Astrocyte (in vitro differentiated cells and primary cell): ENCODE data around the gene RPL39L. TPM values are rescaled to one million over a fixed set of nuclear protein-coding genes. Genes with fewer than 3 reads are reported as not detected.

Source experiments
- DNase-seq: peaks from one replicate; pipeline ENCODE4 v3.0.0-alpha.2; 2010; ENCODE audit warnings: low read depth
- FAIRE-seq: peaks from 2 replicates; lab custom pipeline; 2011; peaks lifted over from hg19 to GRCh38; lab: Jason Lieb, UNC
- H2AFZ ChIP-seq: 2 replicates; pipeline ENCODE4 v1.6.0; 2012; ENCODE audit warnings: low read depth, low read length, inconsistent platforms
- H3K27ac ChIP-seq: 2 replicates; pipeline ENCODE4 v1.5.1; 2011; ENCODE audit warnings: low read depth, low read length, inconsistent platforms
- H3K27me3 ChIP-seq: 2 replicates; pipeline ENCODE4 v1.6.0; 2011; ENCODE audit warnings: low read length, inconsistent platforms; ENCODE audit not compliant: insufficient read depth
- H3K36me3 ChIP-seq: 2 replicates; pipeline ENCODE4 v1.5.1; 2011; ENCODE audit warnings: low read length, inconsistent platforms; ENCODE audit not compliant: insufficient read depth
- H3K4me1 ChIP-seq: 2 replicates; pipeline ENCODE4 v1.5.1; 2011; ENCODE audit warnings: low read length, inconsistent platforms; ENCODE audit not compliant: insufficient read depth
- H3K4me2 ChIP-seq: 2 replicates; pipeline ENCODE4 v1.6.0; 2012; ENCODE audit warnings: low read length, inconsistent platforms
- H3K4me3 ChIP-seq: 2 replicates; pipeline ENCODE4 v1.5.1; 2011; ENCODE audit warnings: low read depth, mild to moderate bottlenecking, low read length, inconsistent platforms; ENCODE audit not compliant: insufficient read depth
- H3K79me2 ChIP-seq: 2 replicates; pipeline ENCODE4 v1.6.0; 2012; ENCODE audit warnings: mild to moderate bottlenecking, low read length, inconsistent platforms; ENCODE audit not compliant: insufficient read depth
- H3K9ac ChIP-seq: 2 replicates; pipeline ENCODE4 v1.6.0; 2012; ENCODE audit warnings: mild to moderate bottlenecking, low read length, inconsistent platforms
- H3K9me3 ChIP-seq: 2 replicates; pipeline ENCODE4 v1.5.1; 2012; ENCODE audit warnings: low read depth, mild to moderate bottlenecking, low read length, inconsistent platforms; ENCODE audit not compliant: insufficient read depth
- H4K20me1 ChIP-seq: 2 replicates; pipeline ENCODE4 v1.6.0; 2012; ENCODE audit warnings: low read length, inconsistent platforms; ENCODE audit not compliant: insufficient read depth
- H3K27ac Mint-ChIP-seq: one replicate; pipeline ENCODE4 v1.8.0; 2021; ENCODE audit warnings: mild to moderate bottlenecking, mixed read lengths; ENCODE audit not compliant: unreplicated experiment
- H3K27me3 Mint-ChIP-seq: one replicate; pipeline ENCODE4 v1.8.0; 2021; ENCODE audit warnings: low read depth, mixed read lengths; ENCODE audit not compliant: unreplicated experiment
- H3K36me3 Mint-ChIP-seq: one replicate; pipeline ENCODE4 v1.8.0; 2021; ENCODE audit warnings: low read depth, mixed read lengths; ENCODE audit not compliant: unreplicated experiment
- H3K4me1 Mint-ChIP-seq: one replicate; pipeline ENCODE4 v1.8.0; 2021; ENCODE audit warnings: low read depth, mixed read lengths; ENCODE audit not compliant: unreplicated experiment
- H3K4me3 Mint-ChIP-seq: one replicate; pipeline ENCODE4 v1.8.0; 2021; ENCODE audit warnings: mild to moderate bottlenecking, moderate library complexity, mixed read lengths; ENCODE audit not compliant: unreplicated experiment
- H3K9me3 Mint-ChIP-seq: one replicate; pipeline ENCODE4 v1.8.0; 2021; ENCODE audit warnings: mild to moderate bottlenecking, mixed read lengths; ENCODE audit not compliant: unreplicated experiment
- EZH2 ChIP-seq: IDR thresholded peaks from 2 replicates; pipeline ENCODE4 v1.6.1; 2012; ENCODE audit warnings: mild to moderate bottlenecking, low read length, inconsistent platforms; ENCODE audit not compliant: insufficient read depth
- total RNA-seq: library from RNA; stranded (reverse); gene quantifications from 2 replicates; pipeline ENCODE4 v1.2.1, GENCODE V29; 2021
- TF ChIP-seq, protein P1 (sequence below): IDR thresholded peaks from 2 replicates; pipeline ENCODE4 v1.5.1; 2011; ENCODE audit warnings: low read depth, mild to moderate bottlenecking, inconsistent platforms, low read length, moderate library complexity; ENCODE audit not compliant: insufficient read depth

Gene RPL39L
- total RNA-seq, 1 donor from 2014 or later, result 6.5 TPM

DNA sequence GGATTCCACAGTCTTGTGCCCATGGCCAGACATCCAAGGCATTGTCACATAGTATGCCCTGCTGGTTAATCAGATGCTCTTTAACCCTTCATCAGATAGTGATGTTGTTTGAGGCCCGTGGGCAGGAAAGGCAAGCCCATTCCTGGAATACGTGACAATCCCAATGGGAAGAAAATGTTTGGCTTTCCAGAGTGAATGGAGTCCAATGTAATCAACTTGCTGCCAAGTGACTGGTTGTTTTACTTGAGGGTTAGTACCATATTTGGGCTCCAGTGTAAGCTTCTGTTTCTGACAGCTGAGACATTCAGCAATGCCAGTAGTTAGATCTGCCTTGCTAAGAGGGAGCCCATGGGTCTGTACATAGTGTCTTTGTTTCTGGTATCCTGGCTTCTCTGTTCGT, 31.3 kb downstream of the RPL39L start:
- no peak for FAIRE-seq
- no peaks in the 10 kb centered on the region for H4K20me1 ChIP-seq
- Mint-ChIP-seq H3K9me3 (no peaks in the 10 kb centered on the region), H3K4me1 (peaks cover 5% of the 10 kb centered on the region), H3K4me3 (no peak overlapping the region), H3K27me3 (peaks cover 6% of the 10 kb centered on the region), H3K27ac (no peak overlapping the region), H3K36me3 (no peaks in the 10 kb centered on the region)
- no peak overlapping the region for H3K9ac ChIP-seq
- DNase-seq, result no peak
- H3K79me2 ChIP-seq, result no peaks in the 10 kb centered on the region
- no peak overlapping the region for H3K4me2 ChIP-seq
- no peak overlapping the region for H3K4me3 ChIP-seq
- no peaks in the 10 kb centered on the region for H3K27me3 ChIP-seq
- no peaks in the 10 kb centered on the region for H3K4me1 ChIP-seq
- TF ChIP-seq EZH2, result no peak
- TF ChIP-seq, protein P1, sequence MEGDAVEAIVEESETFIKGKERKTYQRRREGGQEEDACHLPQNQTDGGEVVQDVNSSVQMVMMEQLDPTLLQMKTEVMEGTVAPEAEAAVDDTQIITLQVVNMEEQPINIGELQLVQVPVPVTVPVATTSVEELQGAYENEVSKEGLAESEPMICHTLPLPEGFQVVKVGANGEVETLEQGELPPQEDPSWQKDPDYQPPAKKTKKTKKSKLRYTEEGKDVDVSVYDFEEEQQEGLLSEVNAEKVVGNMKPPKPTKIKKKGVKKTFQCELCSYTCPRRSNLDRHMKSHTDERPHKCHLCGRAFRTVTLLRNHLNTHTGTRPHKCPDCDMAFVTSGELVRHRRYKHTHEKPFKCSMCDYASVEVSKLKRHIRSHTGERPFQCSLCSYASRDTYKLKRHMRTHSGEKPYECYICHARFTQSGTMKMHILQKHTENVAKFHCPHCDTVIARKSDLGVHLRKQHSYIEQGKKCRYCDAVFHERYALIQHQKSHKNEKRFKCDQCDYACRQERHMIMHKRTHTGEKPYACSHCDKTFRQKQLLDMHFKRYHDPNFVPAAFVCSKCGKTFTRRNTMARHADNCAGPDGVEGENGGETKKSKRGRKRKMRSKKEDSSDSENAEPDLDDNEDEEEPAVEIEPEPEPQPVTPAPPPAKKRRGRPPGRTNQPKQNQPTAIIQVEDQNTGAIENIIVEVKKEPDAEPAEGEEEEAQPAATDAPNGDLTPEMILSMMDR, result no peak
- H3K36me3 ChIP-seq, result no peaks in the 10 kb centered on the region
- H2AFZ ChIP-seq, result no peak overlapping the region
- H3K9me3 ChIP-seq, result no peaks in the 10 kb centered on the region
- H3K27ac ChIP-seq, result no peak overlapping the region

DNA sequence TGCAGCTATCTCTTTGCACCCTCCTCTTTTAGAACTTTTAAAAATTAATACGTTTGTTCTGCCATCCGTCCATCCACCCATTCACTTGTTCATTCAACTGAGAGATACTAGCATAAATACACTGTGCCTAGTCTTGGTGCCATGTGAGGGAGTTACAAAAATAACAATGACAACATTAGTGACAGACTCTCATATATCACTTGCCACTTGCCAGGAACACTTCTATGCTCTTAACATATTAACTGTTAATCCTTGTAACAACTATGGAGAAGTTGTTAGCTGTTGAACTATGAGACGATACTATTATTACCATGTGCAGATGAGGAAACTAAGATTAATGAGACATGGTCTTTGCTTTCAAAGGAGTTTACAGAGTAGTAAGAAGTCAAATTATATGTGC, 33.6 kb downstream of the RPL39L start:
- peaks cover 16% of the 10 kb centered on the region for H3K4me1 Mint-ChIP-seq
- H3K4me2 ChIP-seq, result no peak overlapping the region

DNA sequence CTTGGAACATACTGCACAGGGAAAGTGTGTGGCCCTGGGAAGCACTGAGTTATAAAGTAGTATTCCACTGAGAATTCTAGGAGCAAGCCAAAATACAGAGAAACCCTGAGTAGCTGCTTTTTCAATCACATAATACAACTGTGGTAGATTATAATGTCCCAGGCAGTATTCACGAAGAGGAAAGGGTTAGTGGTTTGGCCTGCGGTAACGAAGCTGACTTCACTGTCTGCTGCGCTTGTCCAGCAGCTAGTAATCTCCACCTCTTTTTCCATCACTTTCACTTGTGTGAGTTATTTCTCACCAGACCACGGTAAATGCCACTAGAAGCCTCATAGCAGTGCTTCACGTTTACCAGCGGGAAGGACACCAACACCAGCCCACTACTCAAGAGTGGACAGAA, 34.4 kb downstream of the RPL39L start:
- Histone ChIP-seq H3K27ac (no peak overlapping the region), H3K36me3 (no peaks in the 10 kb centered on the region), H3K27me3 (no peaks in the 10 kb centered on the region), H3K4me3 (no peak overlapping the region), H3K79me2 (no peaks in the 10 kb centered on the region), H3K4me2 (no peak overlapping the region), H4K20me1 (no peaks in the 10 kb centered on the region), H3K4me1 (peaks cover 8% of the 10 kb centered on the region), H3K9me3 (no peaks in the 10 kb centered on the region), H3K9ac (no peak overlapping the region), H2AFZ (no peak overlapping the region)
- Mint-ChIP-seq H3K9me3 (no peaks in the 10 kb centered on the region), H3K36me3 (no peaks in the 10 kb centered on the region), H3K27me3 (no peaks in the 10 kb centered on the region), H3K27ac (no peak overlapping the region), H3K4me1 (peaks cover 16% of the 10 kb centered on the region), H3K4me3 (no peak overlapping the region)
- DNase-seq (peak; percentile 12), FAIRE-seq (no peak)
- TF ChIP-seq, protein P1, result no peak
- no peak for TF ChIP-seq EZH2

More for the DNA sequence above, 33.6 kb downstream of the RPL39L start:
- TF ChIP-seq, protein P1, result no peak
- no peak for TF ChIP-seq EZH2
- H3K36me3 Mint-ChIP-seq, result no peaks in the 10 kb centered on the region
- no peak overlapping the region for H3K4me3 Mint-ChIP-seq
- H3K27ac Mint-ChIP-seq, result no peak overlapping the region
- FAIRE-seq, result no peak
- peaks cover 3% of the 10 kb centered on the region for H3K27me3 Mint-ChIP-seq
- H3K27me3 ChIP-seq, result no peaks in the 10 kb centered on the region
- no peak overlapping the region for H3K27ac ChIP-seq
- H3K4me1 ChIP-seq, result peaks cover 8% of the 10 kb centered on the region
- no peaks in the 10 kb centered on the region for H3K9me3 Mint-ChIP-seq
- H3K9ac ChIP-seq, result no peak overlapping the region
- no peaks in the 10 kb centered on the region for H3K79me2 ChIP-seq
- H2AFZ ChIP-seq, result no peak overlapping the region
- no peak overlapping the region for H3K4me3 ChIP-seq
- no peak for DNase-seq
- no peaks in the 10 kb centered on the region for H3K9me3 ChIP-seq
- no peaks in the 10 kb centered on the region for H3K36me3 ChIP-seq
- H4K20me1 ChIP-seq, result no peaks in the 10 kb centered on the region
